22Rv1 (cell line): ENCODE data around the gene FHOD1.

Experiments used
- H3K27ac ChIP-seq: fragments of 450-650 bp; 2 replicates; pipeline ENCODE4 v1.5.1; 2017
- ZFX ChIP-seq: fragments of 450-650 bp; IDR thresholded peaks from 2 replicates; pipeline ENCODE4 v1.6.1; 2017; ENCODE audit warnings: antibody characterized with exemption, borderline replicate concordance
- TF ChIP-seq, protein P1 (sequence below): fragments of 450-650 bp; IDR thresholded peaks from 2 replicates; pipeline ENCODE4 v1.5.1; 2017; ENCODE audit warnings: mild to moderate bottlenecking

The FHOD1 gene

DNA sequence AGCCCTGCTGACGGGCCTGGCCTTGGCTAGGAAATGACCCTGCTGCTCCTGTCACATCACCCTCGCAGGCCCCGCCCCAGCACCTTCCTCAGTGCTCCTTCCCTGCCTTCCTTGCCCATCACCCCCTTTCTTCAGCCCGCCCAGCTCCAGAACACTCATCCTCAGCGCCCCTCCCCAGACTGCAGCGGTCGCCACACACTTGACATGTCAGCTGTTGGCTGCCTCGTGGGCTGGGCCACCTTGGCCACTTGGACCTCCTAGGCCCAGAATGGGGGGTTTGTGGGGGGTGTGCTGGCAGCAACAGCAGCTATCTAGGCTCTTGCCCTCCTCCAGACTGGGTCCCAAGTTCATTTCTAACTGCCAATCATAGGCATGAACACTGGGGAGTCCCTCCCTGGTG is 37.7 kb downstream of the FHOD1 start:
- no peak overlapping the region for H3K27ac ChIP-seq
- TF ChIP-seq ZFX = no peak

DNA sequence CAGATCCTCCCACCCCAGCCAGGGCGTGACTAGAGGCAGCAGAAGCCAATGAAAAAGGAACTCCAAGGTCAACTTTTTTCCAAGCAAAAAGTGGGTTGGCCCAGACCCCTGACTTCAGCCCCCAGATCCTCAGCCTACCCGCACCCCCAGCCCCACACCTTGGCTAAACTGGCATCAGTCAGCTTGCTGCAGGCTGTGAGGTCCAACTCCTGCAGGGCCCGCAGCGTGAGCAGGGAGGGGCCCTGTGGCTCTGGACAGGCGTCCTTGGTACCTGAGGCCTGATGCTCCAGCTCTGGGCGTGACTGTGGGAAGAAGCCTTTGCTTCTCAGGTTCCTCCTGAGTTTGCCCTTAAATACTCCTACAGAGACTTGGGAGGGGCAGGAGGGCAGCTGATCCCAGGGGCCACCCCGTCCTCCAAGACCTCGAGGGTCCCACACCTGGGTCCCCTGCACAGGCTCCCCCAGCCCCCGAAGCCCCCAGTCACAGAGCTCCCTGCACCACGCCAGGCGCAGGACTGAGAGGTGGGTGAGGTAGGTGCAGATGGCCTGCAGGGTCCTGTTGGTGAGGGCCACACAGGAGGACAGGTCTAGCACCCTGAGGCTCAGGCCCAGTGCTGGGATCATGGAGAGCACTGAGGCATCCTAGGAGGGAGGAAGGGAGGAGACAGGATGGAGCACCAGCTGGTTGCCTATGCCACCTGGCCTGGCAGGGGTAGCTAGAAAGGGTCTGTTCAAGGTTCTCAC is 39.0 kb downstream of the FHOD1 start:
- TF ChIP-seq, protein P1, sequence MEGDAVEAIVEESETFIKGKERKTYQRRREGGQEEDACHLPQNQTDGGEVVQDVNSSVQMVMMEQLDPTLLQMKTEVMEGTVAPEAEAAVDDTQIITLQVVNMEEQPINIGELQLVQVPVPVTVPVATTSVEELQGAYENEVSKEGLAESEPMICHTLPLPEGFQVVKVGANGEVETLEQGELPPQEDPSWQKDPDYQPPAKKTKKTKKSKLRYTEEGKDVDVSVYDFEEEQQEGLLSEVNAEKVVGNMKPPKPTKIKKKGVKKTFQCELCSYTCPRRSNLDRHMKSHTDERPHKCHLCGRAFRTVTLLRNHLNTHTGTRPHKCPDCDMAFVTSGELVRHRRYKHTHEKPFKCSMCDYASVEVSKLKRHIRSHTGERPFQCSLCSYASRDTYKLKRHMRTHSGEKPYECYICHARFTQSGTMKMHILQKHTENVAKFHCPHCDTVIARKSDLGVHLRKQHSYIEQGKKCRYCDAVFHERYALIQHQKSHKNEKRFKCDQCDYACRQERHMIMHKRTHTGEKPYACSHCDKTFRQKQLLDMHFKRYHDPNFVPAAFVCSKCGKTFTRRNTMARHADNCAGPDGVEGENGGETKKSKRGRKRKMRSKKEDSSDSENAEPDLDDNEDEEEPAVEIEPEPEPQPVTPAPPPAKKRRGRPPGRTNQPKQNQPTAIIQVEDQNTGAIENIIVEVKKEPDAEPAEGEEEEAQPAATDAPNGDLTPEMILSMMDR = no peak
- no peak for TF ChIP-seq ZFX
- peak overlapping the region; percentile 73 for H3K27ac ChIP-seq

DNA sequence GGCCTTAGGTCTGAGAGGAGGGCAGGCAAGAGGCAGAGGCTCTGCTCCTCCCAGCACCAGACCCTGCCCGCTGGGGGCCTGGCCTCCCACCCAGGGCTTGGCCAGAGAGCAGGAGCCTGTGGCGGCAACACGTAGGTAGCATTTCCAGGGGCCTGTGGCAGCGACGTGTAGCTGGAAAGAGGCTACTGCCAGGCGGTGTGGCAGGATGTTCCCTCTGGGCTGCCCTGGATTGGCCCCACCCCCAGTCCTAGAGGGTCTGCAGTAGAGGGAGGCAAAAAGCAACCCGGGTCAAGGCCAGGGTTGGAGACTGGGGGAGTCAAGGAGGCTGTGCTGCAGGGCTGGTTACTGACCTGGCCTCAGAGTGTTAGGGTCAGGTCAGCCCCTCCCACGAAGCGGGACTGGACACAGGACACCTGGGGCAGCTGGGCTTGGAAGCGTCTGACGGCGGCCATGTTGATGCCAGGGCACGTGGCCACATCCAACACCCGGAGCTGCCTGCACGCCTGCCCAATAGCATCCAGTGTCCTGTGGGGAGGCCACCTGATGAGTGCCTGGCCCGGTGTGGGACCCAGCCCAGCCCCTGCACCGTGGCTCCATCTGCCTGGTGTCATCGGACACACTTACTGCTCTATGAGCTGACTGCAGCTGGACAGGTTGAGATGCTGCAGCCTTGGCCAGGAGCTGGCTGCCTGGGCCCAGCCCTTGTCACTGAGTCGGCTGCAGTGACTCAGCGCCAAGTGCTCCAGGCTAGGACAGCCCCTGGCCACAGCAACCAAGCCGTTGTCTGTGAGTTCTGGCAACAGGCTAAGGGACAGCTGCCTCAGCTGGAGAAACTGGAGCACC is 39.8 kb downstream of the FHOD1 start:
- TF ChIP-seq ZFX = no peak
- TF ChIP-seq, protein P1 = no peak
- H3K27ac ChIP-seq = peak overlapping the region; percentile 73

DNA sequence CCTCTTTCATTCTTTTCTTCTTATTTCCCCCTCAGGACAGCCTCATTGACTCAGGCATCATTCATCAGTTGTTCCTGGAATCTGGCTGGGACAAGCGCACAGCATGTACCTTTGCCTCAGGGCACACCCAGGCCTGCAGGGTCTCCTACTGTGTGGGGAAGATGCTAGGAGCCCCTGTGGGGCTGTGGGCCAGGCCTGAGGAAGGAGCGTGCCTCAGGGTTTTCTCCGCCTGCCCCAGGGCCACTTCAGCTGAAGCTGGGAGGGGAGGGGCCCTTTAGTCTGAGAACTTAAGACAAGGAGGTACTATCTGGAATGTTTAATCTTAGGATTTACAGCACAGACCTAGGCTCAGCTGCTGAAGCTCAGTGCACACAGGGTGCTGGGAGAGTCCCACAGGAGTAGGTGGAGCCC is 40.4 kb downstream of the FHOD1 start:
- TF ChIP-seq, protein P1 = no peak
- no peak for TF ChIP-seq ZFX
- H3K27ac ChIP-seq = peak overlapping the region; percentile 73

DNA sequence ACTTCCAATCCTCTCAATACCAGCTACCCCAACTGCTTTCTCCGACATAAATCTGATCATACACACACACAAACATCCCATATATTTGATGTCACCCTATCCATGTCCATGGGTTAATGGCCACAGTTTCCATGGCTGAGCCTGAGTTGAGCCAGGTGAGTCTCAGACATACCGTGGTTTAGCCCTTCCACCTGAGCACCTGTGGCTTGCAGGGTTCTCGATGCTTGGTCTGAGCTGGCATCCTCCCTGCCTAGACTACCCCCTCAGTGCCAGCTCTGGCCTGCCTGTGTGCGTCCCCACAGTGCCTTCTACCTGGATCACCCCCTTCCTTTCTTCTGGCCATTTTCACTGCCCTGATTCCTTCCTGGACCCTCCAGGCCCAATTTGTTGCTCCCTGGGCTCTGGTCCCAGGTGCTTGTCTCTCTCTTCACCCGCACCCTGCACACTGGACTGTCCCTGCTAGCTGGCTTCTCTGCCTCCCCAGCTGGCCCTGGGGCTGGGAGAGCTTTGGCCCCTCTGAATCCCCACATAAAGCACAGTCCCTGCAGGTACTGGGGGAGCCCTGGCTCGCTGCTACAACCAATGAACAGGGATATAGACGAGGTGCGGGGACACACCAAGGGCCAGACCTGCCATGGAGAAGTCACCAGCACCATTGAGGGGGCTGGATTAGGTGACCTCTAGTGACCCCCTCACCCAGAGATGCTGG is 41.0 kb downstream of the FHOD1 start:
- H3K27ac ChIP-seq = peak overlapping the region; percentile 73
- no peak for TF ChIP-seq ZFX
- TF ChIP-seq, protein P1 = no peak

DNA sequence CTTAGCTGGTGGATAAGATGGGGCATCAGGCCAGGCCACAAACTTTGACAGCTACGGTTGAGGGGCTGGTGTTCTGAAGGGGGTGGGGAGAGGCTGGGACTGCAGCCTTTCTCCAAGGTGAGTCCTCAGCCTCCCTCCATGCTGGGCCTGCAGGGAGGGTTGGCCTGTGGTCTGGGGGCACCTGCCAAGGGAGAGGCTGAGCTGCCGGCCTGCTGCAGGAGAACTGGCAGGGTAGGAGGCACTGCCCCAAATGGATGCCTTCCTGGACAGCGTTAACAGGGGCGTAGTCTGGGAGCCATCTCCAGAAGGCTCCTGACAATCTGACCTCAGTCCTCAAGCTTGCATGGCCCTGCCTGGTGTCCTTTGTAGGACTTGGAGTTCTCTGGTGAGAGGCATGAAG is 43.2 kb downstream of the FHOD1 start:
- H3K27ac ChIP-seq = 0 out of 2 replicates have a peak overlapping the region, but pooled peaks have one; percentile 73
- TF ChIP-seq ZFX = no peak
- TF ChIP-seq, protein P1 = no peak

DNA sequence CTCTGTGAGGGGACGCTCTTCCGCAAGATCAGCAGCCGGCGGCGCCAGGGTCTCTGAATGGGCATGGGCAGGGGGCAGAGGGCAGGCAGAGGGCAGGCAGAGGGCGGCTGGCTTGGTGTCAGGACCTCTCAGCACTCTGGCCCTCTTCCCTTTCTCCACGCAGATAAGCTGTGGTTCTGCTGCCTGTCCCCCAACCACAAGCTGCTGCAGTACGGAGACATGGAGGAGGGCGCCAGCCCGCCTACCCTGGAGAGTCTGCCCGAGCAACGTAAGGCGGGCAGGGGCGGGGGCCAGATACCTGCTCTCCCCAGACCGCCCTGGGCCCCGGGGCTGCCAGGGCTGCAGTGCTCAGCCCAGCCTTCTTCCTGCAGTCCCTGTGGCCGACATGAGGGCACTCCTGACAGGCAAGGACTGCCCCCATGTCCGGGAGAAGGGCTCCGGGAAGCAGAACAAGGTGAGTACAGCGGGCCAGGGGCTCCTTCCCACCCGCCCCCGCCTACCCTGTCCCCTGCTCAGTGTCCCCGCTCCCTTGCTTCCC is 44.3 kb downstream of the FHOD1 start:
- TF ChIP-seq, protein P1 = no peak
- TF ChIP-seq ZFX = no peak

More for the DNA sequence above, 44.3 kb downstream of the FHOD1 start:
- no peak overlapping the region for H3K27ac ChIP-seq
